ENCODE measurements around the gene LLGL2.

GRCh38 chr17:75558666-75559530 lies 33.4 kb downstream of the LLGL2 start:
- no peak for TF ChIP-seq EP300 (IDR thresholded peaks at IDR 0.05)
- TF ChIP-seq CTCF (IDR thresholded peaks at IDR 0.05) = no peak
- no peak for TF ChIP-seq POLR2A (IDR thresholded peaks at IDR 0.05)
